HepG2 (cell line): ENCODE results near the gene TRERF1. TPM values are rescaled to one million over a fixed set of nuclear protein-coding genes. Genes with fewer than 3 reads are reported as not detected.

ENCODE experiments used
- ARHGAP35 ChIP-seq: sonication (generic); formaldehyde crosslinking; IDR thresholded peaks from 2 replicates; pipeline ENCODE4 v1.9.0; 2022; ENCODE audit warnings: mild to moderate bottlenecking, inconsistent platforms, moderate library complexity, missing genetic modification reagents, borderline replicate concordance
- E2F5 ChIP-seq: sonication (generic); formaldehyde crosslinking; conservative IDR thresholded peaks from 2 replicates; pipeline ENCODE4 v1.4.0; 2020; ENCODE audit warnings: missing genetic modification reagents
- GLI4 ChIP-seq: sonication (generic); formaldehyde crosslinking; IDR thresholded peaks from 2 replicates; pipeline ENCODE4 v1.5.1; 2020; ENCODE audit warnings: missing genetic modification reagents, mild to moderate bottlenecking, moderate library complexity, borderline replicate concordance
- KMT2B ChIP-seq: IDR thresholded peaks from 2 replicates; pipeline ENCODE4 v1.6.1; 2016; ENCODE audit warnings: missing genetic modification reagents, missing compliant biosample characterization
- LBX2 ChIP-seq: sonication (generic); formaldehyde crosslinking; IDR thresholded peaks from 2 replicates; pipeline ENCODE4 v1.5.0; 2020; ENCODE audit warnings: missing genetic modification reagents, mild to moderate bottlenecking, borderline replicate concordance
- MTA3 ChIP-seq: sonication (generic); formaldehyde crosslinking; IDR thresholded peaks from 2 replicates; pipeline ENCODE4 v1.4.0; 2020; ENCODE audit warnings: missing genetic modification reagents
- NFKBIZ ChIP-seq: IDR thresholded peaks from 2 replicates; pipeline ENCODE4 v1.6.1; 2018; ENCODE audit warnings: missing genetic modification reagents, missing compliant biosample characterization
- NR2F1 ChIP-seq, 2 experiments: fragments of 450-650 bp in 1 of 2; formaldehyde crosslinking in 1 of 2; IDR thresholded peaks; 2 replicates each; pipeline versions ENCODE4 v1.5.0 to v1.6.1; 2016 to 2020; ENCODE audit warnings: mild to moderate bottlenecking in 1 of 2, missing compliant biosample characterization in 1 of 2, missing genetic modification reagents in 1 of 2, moderate library complexity in 1 of 2
- PAF1 ChIP-seq: IDR thresholded peaks from 2 replicates; pipeline ENCODE4 v1.6.1; 2016; ENCODE audit warnings: missing genetic modification reagents, missing compliant biosample characterization
- PAWR ChIP-seq: sonication (generic); formaldehyde crosslinking; IDR thresholded peaks from 2 replicates; pipeline ENCODE4 v1.4.0; 2020; ENCODE audit warnings: missing genetic modification reagents, mild to moderate bottlenecking, borderline replicate concordance
- RXRA ChIP-seq: sonication (generic); formaldehyde crosslinking; IDR thresholded peaks from 2 replicates; pipeline ENCODE4 v1.5.1; 2020; ENCODE audit warnings: missing genetic modification reagents
- RXRB ChIP-seq: IDR thresholded peaks from 2 replicates; pipeline ENCODE4 v1.6.1; 2016; ENCODE audit warnings: borderline replicate concordance, missing genetic modification reagents, missing compliant biosample characterization
- THRA ChIP-seq: sonication (generic); formaldehyde crosslinking; IDR thresholded peaks from 2 replicates; pipeline ENCODE4 v1.4.0; 2020; ENCODE audit warnings: missing genetic modification reagents, borderline replicate concordance
- ZNF12 ChIP-seq: sonication (generic); formaldehyde crosslinking; IDR thresholded peaks from 2 replicates; pipeline ENCODE4 v1.5.0; 2020; ENCODE audit warnings: missing genetic modification reagents
- ZNF451 ChIP-seq: sonication (generic); formaldehyde crosslinking; IDR thresholded peaks from 2 replicates; pipeline ENCODE4 v1.5.0; 2020; ENCODE audit warnings: mild to moderate bottlenecking, missing genetic modification reagents
- ZNF557 ChIP-seq: sonication (generic); formaldehyde crosslinking; IDR thresholded peaks from 2 replicates; pipeline ENCODE4 v1.4.0; 2020; ENCODE audit warnings: missing genetic modification reagents
- ZNF564 ChIP-seq: sonication (generic); formaldehyde crosslinking; IDR thresholded peaks from 2 replicates; pipeline ENCODE4 v1.8.1; 2023; ENCODE audit warnings: mild to moderate bottlenecking, missing genetic modification reagents
- polyA plus RNA-seq, 8 experiments: library from polyadenylated mRNA; depleted of rRNA in 3 of 8; stranded (reverse) in 7 of 8; unstranded in 1 of 8; fragments of >200 nt; fragmentation: Illumina TruSeq in 4 of 8; extraction: Trizol in 4 of 8; gene quantifications; 2 replicates each; pipeline versions ENCODE4 v1.2.1 to v1.2.3, GENCODE V29; 2011 to 2016; ENCODE audit warnings: low read depth in 4 of 8, missing spikeins in 1 of 8, mixed read lengths in 1 of 8; ENCODE audit not compliant: insufficient read depth in 1 of 8
- total RNA-seq, 5 experiments: library from RNA; depleted of rRNA; stranded (reverse); fragments of >200 nt; fragmentation: Illumina TruSeq; extraction: Trizol; gene quantifications; 2 replicates each; pipeline ENCODE4 v1.2.3, GENCODE V29; 2016; ENCODE audit warnings: low read depth in 1 of 5
- TF ChIP-seq, protein P1 (sequence below): sonication (generic); formaldehyde crosslinking; IDR thresholded peaks from 2 replicates; pipeline ENCODE4 v1.5.0; 2020; ENCODE audit warnings: missing genetic modification reagents
- TF ChIP-seq, protein P2 (sequence below): sonication (generic); formaldehyde crosslinking; IDR thresholded peaks from 2 replicates; pipeline ENCODE4 v1.4.0; 2020; ENCODE audit warnings: low read depth, missing genetic modification reagents
- TF ChIP-seq, protein P3 (sequence below), 2 experiments: sonication (generic) in 1 of 2; formaldehyde crosslinking in 1 of 2; IDR thresholded peaks; 2 replicates each; pipeline versions ENCODE4 v1.5.1 to v1.6.1; 2011 to 2020; ENCODE audit warnings: borderline replicate concordance in 1 of 2, low read depth in 1 of 2, low read length in 1 of 2, mild to moderate bottlenecking in 1 of 2, missing genetic modification reagents in 1 of 2, moderate library complexity in 1 of 2

The TRERF1 gene
- total and polyA plus RNA-seq, 2 of the 13 experiments (the other 11 are each of a cell fraction or from before 2014, with no cell fraction given), result 0.02 TPM; not detected in 1

GRCh38 chr6:42226645-42227143 lies 225.0 kb downstream of the TRERF1 start (continued):
- no peak for TF ChIP-seq KMT2B (CRISPR knock-in tag)
- TF ChIP-seq PAWR (CRISPR knock-in tag), result no peak
- no peak for TF ChIP-seq GLI4 (CRISPR knock-in tag)
- TF ChIP-seq THRA, result peak; percentile 89; the same call in 1 of the 2 replicates
- TF ChIP-seq NR2F1 (CRISPR knock-in tag; IDR thresholded peaks at IDR 0.05), result 0 out of 4 replicates have a peak, but pooled peaks of 1 of the 2 experiments have one; percentile 41
- TF ChIP-seq ZNF12, result no peak
- TF ChIP-seq RXRA (CRISPR knock-in tag), result peak; percentile 89; the same call in 1 of the 2 replicates
- peak; percentile 76; the same call in 1 of the 2 replicates for TF ChIP-seq RXRB (CRISPR knock-in tag)
- TF ChIP-seq, protein P1, sequence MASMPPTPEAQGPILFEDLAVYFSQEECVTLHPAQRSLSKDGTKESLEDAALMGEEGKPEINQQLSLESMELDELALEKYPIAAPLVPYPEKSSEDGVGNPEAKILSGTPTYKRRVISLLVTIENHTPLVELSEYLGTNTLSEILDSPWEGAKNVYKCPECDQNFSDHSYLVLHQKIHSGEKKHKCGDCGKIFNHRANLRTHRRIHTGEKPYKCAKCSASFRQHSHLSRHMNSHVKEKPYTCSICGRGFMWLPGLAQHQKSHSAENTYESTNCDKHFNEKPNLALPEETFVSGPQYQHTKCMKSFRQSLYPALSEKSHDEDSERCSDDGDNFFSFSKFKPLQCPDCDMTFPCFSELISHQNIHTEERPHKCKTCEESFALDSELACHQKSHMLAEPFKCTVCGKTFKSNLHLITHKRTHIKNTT, result no peak
- TF ChIP-seq ZNF557 (CRISPR knock-in tag), result no peak
- TF ChIP-seq, protein P2, sequence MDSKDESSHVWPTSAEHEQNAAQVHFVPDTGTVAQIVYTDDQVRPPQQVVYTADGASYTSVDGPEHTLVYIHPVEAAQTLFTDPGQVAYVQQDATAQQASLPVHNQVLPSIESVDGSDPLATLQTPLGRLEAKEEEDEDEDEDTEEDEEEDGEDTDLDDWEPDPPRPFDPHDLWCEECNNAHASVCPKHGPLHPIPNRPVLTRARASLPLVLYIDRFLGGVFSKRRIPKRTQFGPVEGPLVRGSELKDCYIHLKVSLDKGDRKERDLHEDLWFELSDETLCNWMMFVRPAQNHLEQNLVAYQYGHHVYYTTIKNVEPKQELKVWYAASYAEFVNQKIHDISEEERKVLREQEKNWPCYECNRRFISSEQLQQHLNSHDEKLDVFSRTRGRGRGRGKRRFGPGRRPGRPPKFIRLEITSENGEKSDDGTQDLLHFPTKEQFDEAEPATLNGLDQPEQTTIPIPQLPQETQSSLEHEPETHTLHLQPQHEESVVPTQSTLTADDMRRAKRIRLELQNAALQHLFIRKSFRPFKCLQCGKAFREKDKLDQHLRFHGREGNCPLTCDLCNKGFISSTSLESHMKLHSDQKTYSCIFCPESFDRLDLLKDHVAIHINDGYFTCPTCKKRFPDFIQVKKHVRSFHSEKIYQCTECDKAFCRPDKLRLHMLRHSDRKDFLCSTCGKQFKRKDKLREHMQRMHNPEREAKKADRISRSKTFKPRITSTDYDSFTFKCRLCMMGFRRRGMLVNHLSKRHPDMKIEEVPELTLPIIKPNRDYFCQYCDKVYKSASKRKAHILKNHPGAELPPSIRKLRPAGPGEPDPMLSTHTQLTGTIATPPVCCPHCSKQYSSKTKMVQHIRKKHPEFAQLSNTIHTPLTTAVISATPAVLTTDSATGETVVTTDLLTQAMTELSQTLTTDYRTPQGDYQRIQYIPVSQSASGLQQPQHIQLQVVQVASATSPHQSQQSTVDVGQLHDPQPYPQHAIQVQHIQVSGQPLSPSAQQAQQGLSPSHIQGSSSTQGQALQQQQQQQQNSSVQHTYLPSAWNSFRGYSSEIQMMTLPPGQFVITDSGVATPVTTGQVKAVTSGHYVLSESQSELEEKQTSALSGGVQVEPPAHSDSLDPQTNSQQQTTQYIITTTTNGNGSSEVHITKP (CRISPR knock-in tag), result no peak
- no peak for TF ChIP-seq LBX2 (CRISPR knock-in tag)
- no peak for TF ChIP-seq ZNF564
- no peak for TF ChIP-seq ZNF451 (CRISPR knock-in tag)
- TF ChIP-seq NFKBIZ, result no peak
- no peak for TF ChIP-seq ARHGAP35
- TF ChIP-seq MTA3 (CRISPR knock-in tag), result no peak
- TF ChIP-seq, protein P3, sequence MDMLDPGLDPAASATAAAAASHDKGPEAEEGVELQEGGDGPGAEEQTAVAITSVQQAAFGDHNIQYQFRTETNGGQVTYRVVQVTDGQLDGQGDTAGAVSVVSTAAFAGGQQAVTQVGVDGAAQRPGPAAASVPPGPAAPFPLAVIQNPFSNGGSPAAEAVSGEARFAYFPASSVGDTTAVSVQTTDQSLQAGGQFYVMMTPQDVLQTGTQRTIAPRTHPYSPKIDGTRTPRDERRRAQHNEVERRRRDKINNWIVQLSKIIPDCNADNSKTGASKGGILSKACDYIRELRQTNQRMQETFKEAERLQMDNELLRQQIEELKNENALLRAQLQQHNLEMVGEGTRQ (IDR thresholded peaks at IDR 0.05; ENCODE audit: low read depth, low read length), result no peak
- TF ChIP-seq, protein P3 (CRISPR knock-in tag; IDR thresholded peaks at IDR 0.05; ENCODE audit: borderline replicate concordance), result no peak
- TF ChIP-seq PAF1, result no peak
- TF ChIP-seq E2F5 (CRISPR knock-in tag), result no peak
